ENCODE results near the gene MOB3B.
"Not testable (repeated sequence)": the region's sequence is repeated elsewhere in the genome, so short reads cannot be mapped to it uniquely, and the experiment has no call there.

Gene MOB3B

DNA sequence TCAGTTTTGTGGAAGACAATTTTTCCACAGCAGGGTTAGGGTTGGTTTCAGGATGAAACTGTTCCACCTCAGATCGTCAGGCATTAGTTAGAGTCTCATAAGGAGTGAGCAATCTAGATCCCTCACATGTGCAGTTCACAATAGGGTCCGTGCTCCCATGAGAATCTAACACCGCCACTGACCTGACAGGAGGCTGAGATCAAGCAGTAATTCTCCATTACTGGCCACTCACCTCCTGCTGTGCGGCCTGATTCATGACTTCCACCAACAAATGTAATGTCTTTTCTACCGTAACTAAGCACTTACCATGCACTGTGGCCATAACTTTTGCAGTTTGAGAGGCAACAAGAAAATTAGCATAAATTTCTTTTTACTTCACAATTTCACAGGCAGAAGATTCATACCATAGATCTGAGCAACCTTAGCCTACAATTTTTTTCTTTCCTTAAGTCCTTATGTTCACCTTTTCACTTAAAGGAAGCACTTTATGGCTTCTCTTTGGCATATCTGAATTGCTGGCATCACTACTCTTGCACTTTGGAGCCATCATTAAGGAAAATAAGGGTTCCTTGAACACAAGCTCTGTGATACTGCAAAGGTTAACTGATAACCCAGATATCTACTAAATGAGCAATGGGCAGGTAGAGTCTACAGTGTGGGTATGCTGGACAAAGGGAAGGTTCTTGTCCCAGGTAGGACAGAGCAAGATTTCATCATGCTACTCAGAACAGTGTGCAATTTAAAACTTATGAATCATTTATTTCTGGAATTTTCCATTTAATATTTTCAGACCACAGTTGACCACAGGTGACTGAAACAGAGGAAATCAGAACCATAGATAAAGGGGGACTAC is 88.5 kb downstream of the MOB3B start:
- DNase-seq, result no peak

DNA sequence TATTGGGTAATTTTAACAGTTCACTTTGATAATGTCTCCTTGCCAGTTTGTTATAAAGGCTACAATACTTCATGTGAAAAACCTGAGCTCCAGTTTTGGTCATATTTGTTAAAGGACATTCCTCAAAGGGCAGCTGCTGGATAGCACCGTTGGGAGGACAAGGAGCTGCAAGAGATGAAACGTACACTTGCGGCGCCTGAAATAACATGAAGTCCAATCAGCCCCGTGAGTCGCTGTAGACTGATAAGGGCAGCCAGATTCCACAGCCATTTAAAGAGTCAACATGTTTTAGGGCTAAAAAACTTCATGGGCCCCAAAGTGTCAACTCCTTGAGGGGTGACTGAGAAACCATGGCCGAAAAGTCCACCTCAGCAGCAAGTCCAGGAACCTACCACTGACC is 91.1 kb downstream of the MOB3B start:
- DNase-seq, result no peak

DNA sequence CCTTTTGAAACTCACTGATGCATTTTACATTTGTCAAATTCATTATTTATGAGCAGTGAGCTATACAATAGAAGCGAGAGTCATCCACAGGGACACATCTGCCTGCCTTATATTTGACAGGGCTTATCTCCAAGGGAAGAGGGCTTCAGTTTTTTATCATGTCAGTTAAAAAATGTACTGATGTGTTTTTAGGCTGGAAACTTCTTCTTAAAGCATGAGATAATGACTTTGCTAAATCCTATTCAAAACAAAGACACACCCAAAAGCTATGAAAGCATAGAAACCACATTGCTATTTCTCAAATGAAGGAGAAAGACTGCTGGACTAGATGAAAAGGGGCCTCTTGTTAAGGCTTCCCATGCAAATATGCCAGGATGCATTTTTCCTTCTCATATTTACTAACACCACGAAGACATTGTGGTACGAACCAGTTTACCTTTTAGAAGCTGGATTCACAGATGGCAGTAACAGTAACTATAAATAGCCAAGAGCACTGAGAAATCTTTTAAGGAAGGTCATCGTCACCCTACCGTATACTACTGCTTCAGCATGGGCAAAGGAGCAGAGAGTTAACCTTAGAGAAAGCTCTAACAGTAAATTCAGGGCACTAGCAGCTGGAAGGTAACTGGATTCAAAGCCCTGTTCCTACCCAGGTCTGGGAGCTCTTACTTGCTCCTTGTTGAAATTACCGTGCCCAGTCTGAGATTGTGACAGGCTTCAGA is 91.8 kb downstream of the MOB3B start:
- DNase-seq, result no peak

DNA sequence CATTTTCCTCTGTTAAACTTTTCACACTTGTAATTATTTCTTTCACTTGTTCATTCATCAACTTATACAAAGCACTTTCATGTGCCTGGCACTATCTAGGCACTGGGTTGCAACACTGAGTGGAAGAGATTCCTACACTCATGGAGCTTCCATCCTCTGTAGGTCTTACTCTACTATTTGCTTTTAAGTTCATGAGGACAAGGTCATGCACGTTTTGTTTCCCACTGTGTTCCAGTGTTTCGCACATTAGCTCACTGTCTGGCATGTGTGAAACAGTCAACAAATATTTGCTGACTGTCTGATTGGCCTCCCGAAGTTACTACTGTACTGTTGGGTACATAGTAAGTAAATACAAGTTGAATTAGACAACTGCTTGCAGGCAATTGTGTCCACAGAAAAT is 93.4 kb downstream of the MOB3B start:
- no peak for DNase-seq

DNA sequence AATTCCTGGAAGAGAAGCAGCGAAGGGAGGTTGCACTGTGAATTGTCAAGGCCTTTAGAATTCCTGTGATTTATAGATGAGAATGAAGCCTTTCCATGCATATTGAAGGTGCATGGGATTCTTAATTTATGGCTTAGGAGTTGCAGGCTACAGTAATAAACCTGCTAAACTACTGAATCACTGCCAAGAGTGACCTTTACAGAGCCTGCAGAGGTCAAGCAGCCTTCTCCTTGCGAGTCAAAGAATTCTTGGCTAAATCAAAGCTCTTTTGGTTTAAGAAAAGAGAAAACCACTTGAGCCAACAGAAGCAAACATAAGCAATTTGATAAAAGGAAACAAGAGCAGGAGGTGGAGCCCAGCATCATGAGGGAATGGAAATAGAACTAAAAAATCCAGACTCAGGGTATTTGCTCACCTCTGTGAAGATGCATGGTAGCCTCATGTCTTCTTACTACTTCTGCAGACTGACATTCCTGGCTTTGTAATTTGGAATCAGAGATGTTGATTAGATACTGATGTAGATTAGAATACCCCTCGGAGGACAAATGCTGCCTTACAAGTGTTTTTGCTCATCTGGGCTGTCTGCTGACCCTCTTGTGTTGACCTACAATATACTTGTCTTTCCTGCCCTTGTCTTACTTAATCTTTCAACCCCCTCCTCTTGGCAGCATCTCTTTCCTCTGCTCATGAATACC is 95.8 kb downstream of the MOB3B start:
- no peak for DNase-seq

DNA sequence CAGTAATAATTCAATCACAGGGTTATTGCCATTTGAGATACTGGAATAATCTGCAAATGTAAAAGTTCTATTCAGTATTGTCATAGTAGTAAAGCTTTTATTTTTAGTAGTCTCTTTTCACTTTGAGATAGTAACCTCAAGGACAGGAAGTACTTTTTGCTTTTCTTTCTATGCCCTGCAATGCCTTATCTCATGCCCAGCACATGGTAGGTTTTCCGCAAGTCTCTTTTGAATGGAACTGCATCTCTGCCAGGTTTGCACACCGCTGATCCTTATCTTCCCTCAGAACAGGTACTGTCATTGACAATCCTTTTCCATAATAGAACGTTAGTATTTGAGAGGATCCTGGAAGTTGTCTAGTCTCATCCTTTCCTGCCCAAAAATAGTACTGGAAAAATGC is 97.3 kb downstream of the MOB3B start:
- DNase-seq, result no peak

DNA sequence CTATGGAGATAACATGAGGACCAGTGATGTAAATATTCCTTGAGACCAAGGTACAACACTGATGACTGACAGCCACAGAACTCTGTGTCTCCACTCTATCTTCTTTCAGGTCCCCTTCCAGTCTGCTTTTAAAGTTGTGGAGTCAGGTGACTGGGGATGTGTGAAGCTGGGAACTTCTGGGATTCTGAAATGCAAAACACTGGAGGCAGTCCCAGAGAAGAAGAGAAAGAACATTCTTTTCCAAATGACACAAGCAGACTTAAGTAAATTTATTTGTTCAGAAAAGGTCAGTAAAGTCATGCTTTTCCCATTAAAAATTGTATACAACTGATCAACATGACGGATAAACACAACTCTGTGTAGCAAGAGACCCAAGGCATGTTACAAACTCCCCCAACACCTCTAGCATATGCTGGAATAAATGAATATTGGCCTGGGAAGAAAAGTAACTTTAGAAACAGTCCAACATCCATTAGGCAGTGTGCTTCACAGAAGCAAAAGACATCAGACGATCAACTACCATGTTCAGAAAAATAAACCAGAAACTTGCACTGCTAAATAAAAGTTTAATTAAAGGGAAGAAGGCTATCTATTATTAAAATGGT is 98.0 kb downstream of the MOB3B start:
- no peak for DNase-seq

DNA sequence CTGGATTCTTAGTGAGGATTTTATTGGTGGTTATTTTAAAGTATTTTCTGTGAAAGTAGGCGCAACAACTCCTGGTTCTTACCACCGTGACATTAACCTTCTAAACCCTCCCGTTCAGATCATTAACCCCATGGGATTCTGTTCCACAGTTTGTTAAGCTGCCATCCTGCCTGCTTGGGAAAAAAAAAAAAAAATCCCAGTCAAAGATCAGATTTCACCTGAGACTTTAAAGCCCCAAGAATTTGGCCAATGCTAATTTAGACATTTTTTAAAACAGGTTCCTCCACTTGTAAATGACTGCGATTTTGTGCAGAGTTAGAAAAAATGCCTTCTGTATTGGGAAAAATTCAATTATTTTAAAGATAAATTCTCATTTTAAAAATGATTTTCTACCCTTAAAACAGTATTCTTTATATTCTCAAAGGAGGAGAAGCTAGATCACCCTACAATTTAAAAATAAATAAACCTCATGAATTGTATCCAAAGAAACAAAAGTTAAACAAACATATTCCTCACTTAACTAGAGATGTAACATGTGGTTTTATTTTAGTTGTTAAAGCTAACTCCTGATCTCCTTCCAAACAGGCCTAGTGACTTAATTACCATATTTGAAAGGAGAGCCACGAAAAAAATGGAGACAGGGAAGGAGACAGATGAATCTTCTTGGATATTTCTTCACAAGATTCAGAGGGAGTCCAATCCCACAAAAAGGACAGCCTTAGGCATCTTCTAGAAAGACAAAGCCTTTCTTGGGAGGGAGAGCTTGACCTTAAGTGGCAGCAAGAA is 98.7 kb downstream of the MOB3B start:
- no peak for DNase-seq

DNA sequence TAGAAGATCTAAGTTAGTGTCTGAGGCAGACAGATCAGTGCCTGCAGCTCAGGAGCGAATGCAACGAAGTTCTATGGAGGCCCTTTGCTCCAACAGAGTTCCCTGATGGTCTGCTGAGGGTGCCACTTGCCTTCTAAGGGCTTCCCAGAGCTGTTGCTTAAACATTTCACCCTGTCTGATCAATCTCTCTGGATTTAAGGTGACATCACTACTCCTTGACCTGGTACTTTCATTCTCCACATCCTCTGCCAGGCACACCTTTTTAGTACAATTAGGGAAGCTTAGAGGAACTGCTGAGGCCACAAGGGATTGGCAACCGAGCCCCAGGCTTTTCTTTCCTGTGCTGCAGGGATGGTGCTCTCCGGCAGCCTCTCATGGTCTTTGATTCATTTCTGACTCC is 99.7 kb downstream of the MOB3B start:
- DNase-seq, result no peak

DNA sequence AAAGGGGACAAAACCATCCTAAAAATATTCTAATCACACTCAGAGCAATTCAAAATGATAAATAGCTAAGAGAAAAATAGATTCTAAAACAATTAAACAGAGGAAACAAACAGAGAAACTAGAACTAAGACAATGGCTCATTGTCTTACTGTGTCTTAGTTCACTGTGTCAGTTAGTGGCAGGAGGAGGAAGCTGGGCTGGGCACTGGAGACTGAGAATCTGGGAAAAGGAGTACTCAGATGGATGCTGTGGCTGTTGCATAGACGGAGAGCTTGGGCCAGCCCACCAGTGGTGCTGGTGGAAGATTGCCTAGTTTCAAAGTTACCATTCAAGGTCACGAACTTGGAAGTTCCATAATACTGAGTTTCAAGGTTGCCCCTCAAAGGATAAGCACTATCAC is 100.2 kb downstream of the MOB3B start:
- DNase-seq, result no peak

DNA sequence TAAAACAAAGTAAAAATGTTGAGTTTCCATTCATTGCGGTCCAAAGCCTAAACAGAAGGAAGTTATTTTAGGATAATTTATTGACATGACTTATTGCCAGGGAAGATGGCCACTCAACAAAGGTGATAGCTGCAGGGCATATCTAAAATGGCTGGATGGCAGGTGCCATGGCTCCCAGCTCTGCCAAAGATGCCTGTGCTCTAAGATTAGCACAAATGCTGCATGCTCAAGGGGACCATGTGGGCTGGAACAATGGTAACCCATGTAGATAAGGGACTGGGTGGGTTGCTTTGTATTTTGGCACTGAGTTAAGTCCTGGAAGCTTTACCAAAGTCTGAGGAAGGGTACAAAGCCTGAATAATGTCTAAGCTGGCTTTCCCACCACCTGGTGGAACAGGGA is 101.1 kb downstream of the MOB3B start:
- DNase-seq, result no peak

DNA sequence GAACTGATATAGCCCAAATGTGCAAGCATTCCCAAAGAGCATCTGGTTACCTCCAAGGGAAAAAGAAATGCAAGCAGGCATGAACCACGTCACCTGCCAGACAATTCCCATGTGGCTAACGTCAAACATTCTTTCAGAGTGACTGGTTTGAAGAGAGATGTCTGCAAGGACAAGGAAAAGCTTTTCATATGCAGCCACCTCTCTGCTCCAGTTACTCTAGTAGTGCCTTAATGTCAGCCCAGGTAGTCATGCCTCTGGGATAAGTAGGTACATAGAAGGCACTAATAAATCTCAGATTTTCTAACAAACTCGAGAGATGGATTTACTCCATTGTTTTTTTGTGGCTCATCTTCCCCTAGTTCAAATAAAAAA is 102.4 kb downstream of the MOB3B start:
- no peak for DNase-seq

DNA sequence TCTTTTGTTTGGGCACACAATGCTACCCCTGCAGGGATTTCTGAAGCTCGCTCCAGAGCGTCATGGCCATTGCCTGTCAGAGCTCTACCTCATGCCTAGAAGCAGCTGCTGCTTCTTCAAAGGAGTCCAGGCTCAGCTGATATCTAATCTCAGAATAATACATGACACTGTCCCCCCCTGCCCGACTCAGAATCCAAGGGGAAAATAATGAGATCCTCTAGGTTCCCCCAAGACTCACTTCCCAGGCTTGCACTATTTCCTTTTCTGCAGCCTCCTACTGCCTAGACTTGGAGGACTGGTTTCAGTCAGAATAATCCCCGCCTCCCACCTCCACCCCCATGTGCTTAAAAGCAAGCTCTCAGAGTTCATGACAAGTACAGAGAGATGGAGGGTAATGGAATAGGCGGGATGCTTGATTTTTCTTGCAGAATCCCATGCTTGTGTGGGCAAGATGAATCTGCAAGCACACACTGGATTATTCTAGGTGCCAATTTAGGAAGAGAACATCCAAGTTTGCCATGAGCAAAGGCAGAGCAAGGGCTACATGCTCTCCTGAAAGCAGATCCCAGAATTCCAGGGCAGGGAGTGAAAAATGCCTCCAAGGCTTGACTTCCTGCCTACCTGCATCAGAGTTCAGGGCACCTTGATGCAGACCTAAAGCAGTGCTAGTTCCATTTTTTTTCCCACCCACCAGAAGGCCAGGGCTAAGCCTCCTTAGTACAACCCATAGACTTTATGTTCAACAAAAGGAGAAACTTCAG is 102.9 kb downstream of the MOB3B start:
- no peak for DNase-seq

DNA sequence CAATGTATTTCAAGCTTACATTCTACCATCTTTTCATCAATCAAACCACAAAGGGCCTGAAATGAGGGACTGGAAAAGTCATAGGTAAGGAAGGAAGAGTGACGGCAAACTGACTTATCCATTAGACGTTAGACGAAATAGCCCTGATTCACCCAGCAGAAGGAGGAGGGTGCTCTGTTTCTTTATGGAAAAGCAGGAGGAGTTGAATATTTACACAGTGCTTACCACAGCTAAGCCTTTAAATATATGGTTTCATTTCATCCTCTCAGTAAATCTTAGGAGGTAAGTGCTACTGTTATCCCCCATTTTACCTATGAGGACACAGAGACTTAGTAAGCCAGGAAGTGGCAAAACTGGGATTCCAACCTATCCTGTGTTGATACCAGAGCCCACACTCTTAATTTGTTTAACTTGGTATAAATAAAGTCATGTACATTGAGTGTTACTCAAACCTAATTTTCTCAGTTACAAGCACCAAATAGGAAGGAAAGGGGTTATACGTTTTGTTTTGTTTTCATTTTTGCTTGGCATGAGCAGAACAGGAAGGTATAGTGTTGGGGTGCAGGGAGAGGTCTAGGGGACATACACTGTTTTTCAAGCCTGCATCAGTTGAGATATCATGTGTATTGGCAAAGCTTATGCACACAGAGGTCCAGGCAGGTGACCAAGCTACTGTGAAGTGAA is 103.6 kb downstream of the MOB3B start:
- DNase-seq, result no peak

DNA sequence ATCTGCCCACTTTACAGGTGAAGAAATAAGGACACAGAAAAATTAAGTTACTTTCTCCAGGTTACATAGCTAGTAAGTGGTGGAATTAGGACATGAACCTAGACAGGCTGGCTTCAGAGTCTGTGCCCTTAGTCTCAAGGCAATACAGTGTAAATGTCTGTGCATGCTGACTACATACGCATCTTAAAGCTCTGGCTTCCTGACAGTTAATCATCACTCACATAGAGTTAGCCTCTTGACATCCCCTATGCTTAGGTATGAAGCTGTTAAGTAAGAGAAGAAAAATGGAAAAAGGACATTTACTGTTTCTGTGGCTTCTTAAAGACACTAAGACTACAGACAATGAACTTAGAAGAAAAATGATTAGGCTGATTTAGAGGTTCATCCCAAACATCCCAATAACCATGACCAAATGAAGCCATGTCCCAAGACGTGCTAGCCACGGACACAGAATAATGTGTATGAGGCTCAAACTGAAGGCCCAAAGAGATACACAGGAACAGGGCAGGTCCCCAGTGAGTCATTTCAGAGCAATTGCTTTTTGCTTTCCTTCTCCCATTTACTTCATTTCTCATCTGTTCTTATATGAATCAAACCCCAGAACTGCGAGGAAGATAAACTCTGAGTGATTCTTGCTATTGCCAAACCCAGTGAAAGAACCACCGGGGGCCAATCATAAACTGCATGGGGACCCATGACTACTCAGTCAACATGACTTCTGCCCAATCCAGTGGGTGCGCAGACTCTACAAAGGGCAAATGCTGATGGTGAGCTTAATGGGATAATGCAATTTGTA is 105.5 kb downstream of the MOB3B start:
- no peak for DNase-seq

DNA sequence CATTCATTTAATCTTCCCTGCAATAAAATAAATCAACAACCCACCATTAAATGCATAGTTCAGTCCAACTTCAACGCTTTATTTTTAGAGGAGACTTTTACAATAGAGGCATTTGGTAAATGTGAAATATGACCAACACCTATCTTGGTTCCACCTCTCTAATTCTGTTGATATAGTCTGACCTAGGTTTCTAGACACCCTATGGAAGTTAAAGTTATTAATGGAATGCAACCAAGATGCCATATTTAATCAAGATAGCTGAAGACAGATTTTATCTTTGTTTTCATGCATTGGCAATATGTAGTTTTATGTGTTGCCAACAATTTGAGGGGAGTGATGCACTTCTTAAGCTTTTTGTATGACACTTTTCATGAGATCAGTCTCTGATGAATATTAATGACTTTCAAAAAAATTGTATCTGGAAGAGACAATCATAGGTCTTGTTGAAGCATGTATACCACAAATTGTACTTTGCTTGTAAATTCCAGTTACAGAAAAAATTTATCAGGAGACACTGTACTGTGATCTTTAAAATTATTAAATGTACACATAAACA is 107.3 kb downstream of the MOB3B start:
- DNase-seq, result no peak

DNA sequence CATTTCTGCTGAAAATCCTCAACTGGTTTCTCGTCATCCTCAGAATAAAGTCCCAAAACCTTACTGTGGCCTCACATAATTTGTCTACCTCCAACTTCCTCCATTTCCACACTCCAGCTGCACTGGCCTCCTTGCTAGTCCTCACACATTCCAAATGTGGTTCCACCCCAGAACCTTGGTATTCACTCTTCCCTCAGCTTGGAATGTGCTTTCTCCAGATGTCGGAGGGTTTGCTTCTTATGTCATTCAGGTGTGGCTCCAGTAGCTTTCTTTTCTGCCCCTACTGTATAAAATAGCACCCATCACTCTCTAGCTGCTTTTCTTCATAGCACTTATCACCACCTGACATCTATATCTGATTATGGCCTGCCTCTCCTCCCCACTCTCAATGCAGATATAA is 108.0 kb downstream of the MOB3B start:
- DNase-seq, result no peak

DNA sequence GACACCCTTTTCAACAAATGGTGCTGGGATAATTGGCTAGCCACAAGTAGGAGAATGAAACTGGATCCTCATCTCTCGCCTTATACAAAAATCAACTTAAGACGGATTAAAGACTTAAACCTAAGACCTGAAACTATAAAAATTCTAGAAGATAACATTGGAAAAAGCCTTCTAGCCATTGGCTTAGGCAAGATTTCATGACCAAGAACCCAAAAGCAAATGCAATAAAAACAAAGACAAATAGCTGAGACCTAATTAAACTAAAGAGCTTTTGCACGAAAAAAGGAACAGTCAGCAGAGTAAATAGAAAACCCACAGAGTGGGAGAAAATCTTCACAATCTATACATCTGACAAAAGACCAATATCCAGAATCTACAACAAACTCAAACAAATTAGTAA is 110.1 kb downstream of the MOB3B start:
- not testable (repeated sequence) for DNase-seq

DNA sequence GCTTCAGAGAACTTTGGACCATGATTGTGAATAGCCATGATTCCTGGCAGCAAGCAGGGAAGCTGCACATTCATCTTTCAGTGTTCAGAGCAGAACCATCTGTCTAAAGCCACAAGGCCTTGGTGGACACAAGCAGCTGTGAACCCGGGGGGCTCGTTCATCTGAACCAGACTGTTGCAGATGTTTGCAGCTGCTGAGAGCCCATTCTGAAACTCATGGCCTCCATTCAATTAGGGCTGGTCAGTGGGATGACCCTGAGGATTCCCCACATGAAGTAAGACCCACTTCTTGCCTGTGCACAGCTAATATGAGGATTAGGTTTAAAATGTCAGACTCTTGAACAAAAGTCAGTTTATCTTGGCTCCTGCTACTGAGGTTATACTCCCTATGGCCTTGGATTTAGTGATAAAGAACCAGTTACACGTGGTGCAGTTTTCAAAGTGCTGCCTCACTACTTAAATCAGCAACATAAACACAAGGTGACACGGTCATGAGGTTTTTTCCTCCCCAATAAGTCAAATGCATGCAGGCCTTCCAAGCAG is 115.3 kb downstream of the MOB3B start:
- DNase-seq, result no peak
